ENCODE results near the gene CRACDL. TPM values are rescaled to one million over a fixed set of nuclear protein-coding genes. Genes with fewer than 3 reads are reported as not detected.

CRACDL gene
- total RNA-seq, 1 donor from 2014 or later: 3.0 TPM

- TF ChIP-seq CTCF (IDR thresholded peaks at IDR 0.05; ENCODE audit: borderline replicate concordance): no peak
- H3K4me1 ChIP-seq: peaks cover 53% of the 10 kb centered on the region
- intact Hi-C loops (cut with micrococcal nuclease): no loop called here
- H3K27ac ChIP-seq (replicated peaks): no peak overlapping the region
- no peaks in the 10 kb centered on the region for H3K27me3 ChIP-seq (ENCODE audit: low read depth)
- no peak for DNase-seq
- H3K36me3 ChIP-seq: no peaks in the 10 kb centered on the region
- H3K4me3 ChIP-seq: no peak overlapping the region
- no peaks in the 10 kb centered on the region for H3K9me3 ChIP-seq (replicated peaks)
Observed at GRCh38 chr2:98803405-98804264, 132.4 kb downstream of the CRACDL start.

- H3K36me3 ChIP-seq: no peaks in the 10 kb centered on the region
- no peaks in the 10 kb centered on the region for H3K27me3 ChIP-seq (ENCODE audit: low read depth)
- no peak overlapping the region for H3K4me3 ChIP-seq
- DNase-seq: no peak
- TF ChIP-seq CTCF (IDR thresholded peaks at IDR 0.05; ENCODE audit: borderline replicate concordance): no peak
- no peak overlapping the region for H3K27ac ChIP-seq (replicated peaks)
- intact Hi-C loops (cut with micrococcal nuclease): no loop called here
- H3K4me1 ChIP-seq: peaks cover 49% of the 10 kb centered on the region
- no peaks in the 10 kb centered on the region for H3K9me3 ChIP-seq (replicated peaks)
Observed at GRCh38 chr2:98802344-98802743, 133.7 kb downstream of the CRACDL start.

GRCh38 chr2:98801921-98802321 lies 134.1 kb downstream of the CRACDL start:
- H3K4me3 ChIP-seq: no peak overlapping the region
- H3K36me3 ChIP-seq: no peaks in the 10 kb centered on the region
- H3K9me3 ChIP-seq (replicated peaks): no peaks in the 10 kb centered on the region
- H3K27ac ChIP-seq (replicated peaks): no peak overlapping the region
- TF ChIP-seq CTCF (IDR thresholded peaks at IDR 0.05; ENCODE audit: borderline replicate concordance): no peak
- no peak for DNase-seq
- H3K4me1 ChIP-seq: peaks cover 45% of the 10 kb centered on the region
- intact Hi-C loops (cut with micrococcal nuclease): no loop called here
- H3K27me3 ChIP-seq (ENCODE audit: low read depth): no peaks in the 10 kb centered on the region

GRCh38 chr2:98801286-98801685 lies 134.7 kb downstream of the CRACDL start:
- H3K36me3 ChIP-seq: no peaks in the 10 kb centered on the region
- no peak for DNase-seq
- H3K27ac ChIP-seq (replicated peaks): no peak overlapping the region
- no peaks in the 10 kb centered on the region for H3K9me3 ChIP-seq (replicated peaks)
- no peak overlapping the region for H3K4me3 ChIP-seq
- H3K4me1 ChIP-seq: peaks cover 39% of the 10 kb centered on the region
- no peak for TF ChIP-seq CTCF (IDR thresholded peaks at IDR 0.05; ENCODE audit: borderline replicate concordance)
- no peaks in the 10 kb centered on the region for H3K27me3 ChIP-seq (ENCODE audit: low read depth)
- intact Hi-C loops (cut with micrococcal nuclease): no loop called here

GRCh38 chr2:98800330-98801064 lies 135.5 kb downstream of the CRACDL start:
- no peak for DNase-seq
- intact Hi-C loops (cut with micrococcal nuclease): no loop called here
- H3K27ac ChIP-seq (replicated peaks): peak overlapping the region; percentile 78
- H3K9me3 ChIP-seq (replicated peaks): no peaks in the 10 kb centered on the region
- H3K4me3 ChIP-seq: no peak overlapping the region
- no peak for TF ChIP-seq CTCF (IDR thresholded peaks at IDR 0.05; ENCODE audit: borderline replicate concordance)
- no peaks in the 10 kb centered on the region for H3K27me3 ChIP-seq (ENCODE audit: low read depth)
- H3K4me1 ChIP-seq: peaks cover 31% of the 10 kb centered on the region
- no peaks in the 10 kb centered on the region for H3K36me3 ChIP-seq
